ENCODE measurements around the gene OSBPL5.

- TF ChIP-seq, protein P1, sequence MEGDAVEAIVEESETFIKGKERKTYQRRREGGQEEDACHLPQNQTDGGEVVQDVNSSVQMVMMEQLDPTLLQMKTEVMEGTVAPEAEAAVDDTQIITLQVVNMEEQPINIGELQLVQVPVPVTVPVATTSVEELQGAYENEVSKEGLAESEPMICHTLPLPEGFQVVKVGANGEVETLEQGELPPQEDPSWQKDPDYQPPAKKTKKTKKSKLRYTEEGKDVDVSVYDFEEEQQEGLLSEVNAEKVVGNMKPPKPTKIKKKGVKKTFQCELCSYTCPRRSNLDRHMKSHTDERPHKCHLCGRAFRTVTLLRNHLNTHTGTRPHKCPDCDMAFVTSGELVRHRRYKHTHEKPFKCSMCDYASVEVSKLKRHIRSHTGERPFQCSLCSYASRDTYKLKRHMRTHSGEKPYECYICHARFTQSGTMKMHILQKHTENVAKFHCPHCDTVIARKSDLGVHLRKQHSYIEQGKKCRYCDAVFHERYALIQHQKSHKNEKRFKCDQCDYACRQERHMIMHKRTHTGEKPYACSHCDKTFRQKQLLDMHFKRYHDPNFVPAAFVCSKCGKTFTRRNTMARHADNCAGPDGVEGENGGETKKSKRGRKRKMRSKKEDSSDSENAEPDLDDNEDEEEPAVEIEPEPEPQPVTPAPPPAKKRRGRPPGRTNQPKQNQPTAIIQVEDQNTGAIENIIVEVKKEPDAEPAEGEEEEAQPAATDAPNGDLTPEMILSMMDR (conservative IDR thresholded peaks at IDR 0.05; ENCODE audit: low read depth, low read length): no peak
- no peak for TF ChIP-seq EZH2 (IDR thresholded peaks at IDR 0.05; ENCODE audit: borderline replicate concordance, low read depth, low read length, poor library complexity, severe bottlenecking)
Observed at GRCh38 chr11:3162410-3163240, 2.5 kb downstream of the OSBPL5 start.
